Testis (tissue), 2 donors: Measurements from ENCODE around the gene PDE4B.

Source experiments
- POLR2A ChIP-seq: fragments of 450-650 bp; IDR thresholded peaks from one replicate; pipeline ENCODE4 v1.6.1; 2017; ENCODE audit warnings: antibody characterized with exemption, mild to moderate bottlenecking, moderate library complexity
- TF ChIP-seq, protein P1 (sequence below), 3 experiments: fragments of 450-650 bp in 2 of 3; fragments of 200-600 bp in 1 of 3; sonication (generic) in 1 of 3; IDR thresholded peaks; one replicate each; pipeline ENCODE4 v1.5.1; 2016 to 2019; ENCODE audit warnings: antibody characterized with exemption in 3 of 3, mild to moderate bottlenecking in 2 of 3, moderate library complexity in 1 of 3

- TF ChIP-seq, protein P1, sequence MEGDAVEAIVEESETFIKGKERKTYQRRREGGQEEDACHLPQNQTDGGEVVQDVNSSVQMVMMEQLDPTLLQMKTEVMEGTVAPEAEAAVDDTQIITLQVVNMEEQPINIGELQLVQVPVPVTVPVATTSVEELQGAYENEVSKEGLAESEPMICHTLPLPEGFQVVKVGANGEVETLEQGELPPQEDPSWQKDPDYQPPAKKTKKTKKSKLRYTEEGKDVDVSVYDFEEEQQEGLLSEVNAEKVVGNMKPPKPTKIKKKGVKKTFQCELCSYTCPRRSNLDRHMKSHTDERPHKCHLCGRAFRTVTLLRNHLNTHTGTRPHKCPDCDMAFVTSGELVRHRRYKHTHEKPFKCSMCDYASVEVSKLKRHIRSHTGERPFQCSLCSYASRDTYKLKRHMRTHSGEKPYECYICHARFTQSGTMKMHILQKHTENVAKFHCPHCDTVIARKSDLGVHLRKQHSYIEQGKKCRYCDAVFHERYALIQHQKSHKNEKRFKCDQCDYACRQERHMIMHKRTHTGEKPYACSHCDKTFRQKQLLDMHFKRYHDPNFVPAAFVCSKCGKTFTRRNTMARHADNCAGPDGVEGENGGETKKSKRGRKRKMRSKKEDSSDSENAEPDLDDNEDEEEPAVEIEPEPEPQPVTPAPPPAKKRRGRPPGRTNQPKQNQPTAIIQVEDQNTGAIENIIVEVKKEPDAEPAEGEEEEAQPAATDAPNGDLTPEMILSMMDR (IDR thresholded peaks at IDR 0.05), result no peak
- no peak for TF ChIP-seq POLR2A
Measured at GRCh38 chr1:65872301-65872700, 79.6 kb downstream of the PDE4B start.
